Amniotic epithelial cell (primary cell): ENCODE data around the gene PGM1.
A peak's percentile ranks its signal among the peaks of the same experiment; 100 is the strongest.
"Not testable (repeated sequence)": the region's sequence is repeated elsewhere in the genome, so short reads cannot be mapped to it uniquely, and the experiment has no call there.

Experiments
- DNase-seq: peaks from one replicate; pipeline ENCODE4 v3.0.0-alpha.2; 2010; ENCODE audit warnings: low read depth

The PGM1 gene

DNA sequence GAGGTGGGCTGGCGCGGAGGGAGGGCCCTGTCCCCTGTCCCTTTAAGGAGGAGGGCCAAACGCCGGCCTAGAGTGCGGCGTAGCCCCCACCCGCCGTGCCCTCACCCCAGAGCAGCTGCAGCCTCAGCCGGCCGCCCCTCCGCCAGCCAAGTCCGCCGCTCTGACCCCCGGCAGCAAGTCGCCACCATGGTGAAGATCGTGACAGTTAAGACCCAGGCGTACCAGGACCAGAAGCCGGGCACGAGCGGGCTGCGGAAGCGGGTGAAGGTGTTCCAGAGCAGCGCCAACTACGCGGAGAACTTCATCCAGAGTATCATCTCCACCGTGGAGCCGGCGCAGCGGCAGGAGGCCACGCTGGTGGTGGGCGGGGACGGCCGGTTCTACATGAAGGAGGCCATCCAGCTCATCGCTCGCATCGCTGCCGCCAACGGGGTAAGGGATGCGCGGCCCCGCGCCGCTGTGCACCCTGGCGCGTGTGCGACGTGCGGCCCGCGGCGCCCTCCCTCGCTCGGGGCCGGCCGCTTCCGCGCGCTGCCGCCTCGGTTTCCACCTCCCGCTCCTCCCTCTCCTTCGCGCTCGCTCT, at the start of gene PGM1:
PGM1 (plus strand) TSS at position 109 of the 583 bp plus-strand sequence; CDS start at position 187, 78 bp downstream.
- peak; percentile 79 for DNase-seq

DNA sequence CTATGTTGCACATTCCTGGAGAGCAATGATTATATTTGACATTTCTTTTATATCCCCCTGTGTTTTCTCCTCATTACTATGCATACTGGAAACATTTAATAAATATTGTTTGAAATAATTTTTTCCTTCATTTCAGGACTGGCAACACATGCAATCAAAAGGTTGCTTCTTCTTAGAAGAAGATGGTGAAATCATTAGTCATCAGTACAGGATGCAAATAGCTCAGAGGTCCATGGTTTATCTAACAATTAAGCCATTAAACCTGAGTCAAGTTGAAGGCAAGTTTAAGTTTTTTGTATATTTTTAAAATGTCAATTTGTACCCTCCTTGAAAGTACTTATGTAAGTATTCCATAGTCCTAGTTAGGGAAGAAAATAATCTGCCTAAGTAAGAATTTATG, 47.4 kb upstream of the PGM1 start:
- peak; percentile 71 for DNase-seq

DNA sequence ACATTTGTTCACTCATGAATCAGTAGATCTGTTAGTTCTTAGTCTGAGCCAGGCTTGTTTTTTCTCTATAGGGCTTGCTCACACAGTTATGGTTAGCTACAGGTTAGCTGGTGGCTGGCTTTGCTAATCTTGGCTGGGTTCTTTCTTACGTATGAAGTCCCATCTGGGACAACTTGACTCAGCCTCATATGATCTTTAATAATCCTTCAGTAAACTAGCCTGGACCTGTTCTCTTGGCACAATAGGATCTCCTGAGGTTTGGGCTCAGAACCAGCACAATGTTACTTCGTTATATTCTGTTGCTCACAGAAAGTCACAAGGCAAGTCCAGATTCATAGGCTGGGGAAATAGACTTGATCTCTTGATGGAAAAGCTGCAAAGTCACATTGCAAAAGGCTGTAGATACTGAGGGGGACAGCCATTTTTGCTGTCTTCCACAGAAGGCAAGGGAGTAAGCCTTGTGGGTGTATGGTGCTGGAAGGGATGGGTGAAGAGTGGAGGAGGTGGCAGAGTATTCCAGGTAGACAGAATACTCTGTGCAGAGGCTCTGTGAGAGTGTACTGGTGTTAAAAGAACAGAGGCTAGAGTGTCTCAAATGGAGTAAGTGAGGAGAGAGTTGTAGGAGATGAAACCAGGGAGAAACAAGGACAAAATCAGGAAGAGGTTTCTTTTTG, 45.5 kb upstream of the PGM1 start:
- peak; percentile 42 for DNase-seq

DNA sequence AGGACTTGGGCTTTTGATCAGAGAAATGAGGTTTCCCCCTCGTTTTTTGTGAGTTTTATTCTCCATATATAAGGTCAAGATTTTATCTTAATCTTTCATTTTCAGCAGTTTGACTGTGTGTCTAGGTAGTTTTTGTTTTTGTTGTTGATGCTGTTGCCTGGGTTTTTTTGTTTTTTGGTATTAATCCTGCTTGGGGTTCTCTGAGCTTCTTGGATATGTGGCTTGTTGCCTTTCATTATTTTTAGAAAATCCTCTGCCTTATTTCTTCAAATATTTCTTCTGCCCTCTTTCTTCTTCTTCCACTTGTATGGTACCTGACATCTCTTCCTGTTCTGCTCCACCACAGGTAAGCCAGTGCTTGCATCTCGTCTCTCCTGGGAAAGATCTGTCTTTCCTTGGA, 44.9 kb upstream of the PGM1 start:
- DNase-seq: no peak

DNA sequence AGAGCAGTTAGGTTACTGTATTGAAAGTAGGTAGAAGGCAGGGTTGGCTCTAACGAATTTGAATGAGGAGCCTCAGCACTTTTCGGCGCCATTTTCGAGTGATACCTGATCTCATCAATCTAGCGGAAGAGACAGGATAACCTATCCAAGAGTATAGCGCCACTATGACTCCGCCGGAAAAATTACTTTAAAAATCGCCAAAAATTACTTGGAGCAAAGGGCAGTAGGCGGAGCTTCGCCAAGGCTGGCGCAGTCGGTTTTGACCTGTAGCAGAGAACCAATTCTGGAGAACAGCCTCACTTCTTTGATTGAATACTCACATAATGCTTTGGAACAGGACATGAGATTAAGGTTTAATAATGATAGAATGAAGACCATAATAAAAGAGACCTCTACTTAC, 44.3 kb upstream of the PGM1 start:
- DNase-seq: no peak

DNA sequence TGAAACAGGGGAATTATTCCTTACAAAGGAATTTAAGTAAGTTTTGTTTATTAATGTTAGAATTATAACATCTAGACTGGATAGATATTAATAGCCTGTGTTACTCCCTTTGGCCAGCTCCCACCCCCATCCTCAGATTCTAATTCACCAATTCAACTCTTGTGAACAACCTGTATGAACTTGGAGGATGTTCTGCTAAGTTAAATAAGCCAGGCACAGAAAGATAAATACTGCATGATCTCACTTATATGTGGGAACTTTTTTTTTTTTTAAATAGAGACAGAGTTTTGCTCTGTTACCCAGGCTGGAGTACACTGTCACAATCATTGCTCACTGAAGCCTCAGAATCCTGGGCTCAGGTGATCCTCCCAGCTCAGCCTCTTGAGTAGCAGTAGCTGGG, 37.7 kb upstream of the PGM1 start:
- DNase-seq: no peak

DNA sequence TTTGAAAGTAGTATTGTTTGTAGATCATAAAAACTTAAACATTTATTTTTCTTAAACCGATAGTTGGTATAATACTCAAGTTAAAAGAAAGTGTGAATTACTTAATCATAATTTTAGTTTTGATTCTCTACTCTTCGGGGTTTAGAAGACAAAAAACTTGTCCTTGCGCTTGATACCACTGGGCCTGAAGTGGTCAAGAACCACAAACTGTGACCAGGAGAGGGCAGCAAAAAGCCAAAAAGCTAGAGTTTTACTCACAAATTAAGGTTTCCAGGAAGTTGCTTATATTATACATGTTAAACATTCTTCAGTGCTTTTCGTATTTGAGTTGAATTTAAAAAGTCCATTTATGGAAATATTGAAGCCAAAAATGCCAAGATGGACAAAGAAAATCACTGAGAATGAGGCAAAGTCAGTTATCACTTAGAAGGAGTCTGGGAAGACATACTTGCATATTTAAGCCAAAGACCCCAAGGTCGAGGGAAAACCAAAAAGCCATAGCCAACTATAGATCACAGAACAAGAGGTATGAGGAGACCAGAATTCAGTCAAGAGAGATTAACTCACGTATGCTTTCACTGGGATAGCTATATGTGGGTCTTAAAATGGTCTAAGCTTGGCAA, 35.7 kb upstream of the PGM1 start:
- DNase-seq: peak; percentile 48

DNA sequence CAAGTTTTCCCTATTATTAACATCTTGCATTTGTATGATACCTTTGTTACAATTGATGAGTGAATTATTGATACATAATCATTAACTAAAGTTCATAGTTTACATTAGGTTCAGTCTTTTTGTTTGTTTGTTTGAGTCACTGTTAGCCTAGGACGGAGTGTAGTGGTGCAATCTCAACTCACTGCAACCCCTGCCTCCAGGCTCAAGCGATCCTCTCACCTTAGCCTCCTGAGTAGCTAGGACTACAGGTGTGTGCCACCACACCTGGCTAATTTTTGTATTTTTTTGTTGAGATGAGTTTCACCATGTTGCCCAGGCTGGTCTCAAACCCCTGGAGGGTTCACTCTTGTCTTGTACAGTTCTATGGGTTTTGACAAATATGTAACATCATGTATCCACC, 33.9 kb upstream of the PGM1 start:
- DNase-seq: no peak

DNA sequence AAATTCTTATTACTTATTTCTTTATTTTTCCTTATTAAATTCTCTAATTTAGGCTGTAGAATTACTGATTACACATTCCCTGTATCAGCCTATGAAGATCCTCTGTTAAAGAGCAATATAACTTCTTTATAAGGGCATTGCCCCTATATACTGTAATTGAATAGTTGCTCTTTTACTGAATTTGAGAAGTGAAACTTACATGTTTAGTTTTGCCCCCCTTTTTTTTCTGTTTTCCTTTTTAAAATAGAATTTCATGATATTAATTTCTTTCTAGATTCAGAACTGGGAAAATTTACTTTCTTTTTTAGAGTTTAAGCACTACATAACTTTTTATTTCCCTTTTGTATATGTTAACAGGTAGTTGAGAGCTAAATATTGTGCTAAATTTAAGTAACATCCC, 29.5 kb upstream of the PGM1 start:
- no peak for DNase-seq

DNA sequence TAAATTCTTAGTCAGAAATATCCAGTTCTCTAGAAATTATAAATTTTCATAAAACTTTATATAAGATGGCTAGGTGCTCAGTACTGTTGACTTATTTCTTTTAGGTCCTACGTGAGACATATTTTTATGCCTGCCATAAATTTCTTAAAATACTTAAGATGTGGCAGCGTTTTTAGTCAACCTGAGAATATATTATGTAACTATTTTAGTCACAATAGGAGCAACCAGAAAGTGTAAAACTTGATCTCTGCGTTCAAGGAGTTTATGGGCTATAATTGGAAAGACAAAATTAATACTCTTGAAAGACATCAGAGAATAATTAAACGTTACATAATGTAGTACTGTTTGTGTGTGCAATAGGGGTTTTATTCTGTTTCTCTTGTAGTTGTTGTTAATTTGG, 24.1 kb upstream of the PGM1 start:
- DNase-seq: no peak

DNA sequence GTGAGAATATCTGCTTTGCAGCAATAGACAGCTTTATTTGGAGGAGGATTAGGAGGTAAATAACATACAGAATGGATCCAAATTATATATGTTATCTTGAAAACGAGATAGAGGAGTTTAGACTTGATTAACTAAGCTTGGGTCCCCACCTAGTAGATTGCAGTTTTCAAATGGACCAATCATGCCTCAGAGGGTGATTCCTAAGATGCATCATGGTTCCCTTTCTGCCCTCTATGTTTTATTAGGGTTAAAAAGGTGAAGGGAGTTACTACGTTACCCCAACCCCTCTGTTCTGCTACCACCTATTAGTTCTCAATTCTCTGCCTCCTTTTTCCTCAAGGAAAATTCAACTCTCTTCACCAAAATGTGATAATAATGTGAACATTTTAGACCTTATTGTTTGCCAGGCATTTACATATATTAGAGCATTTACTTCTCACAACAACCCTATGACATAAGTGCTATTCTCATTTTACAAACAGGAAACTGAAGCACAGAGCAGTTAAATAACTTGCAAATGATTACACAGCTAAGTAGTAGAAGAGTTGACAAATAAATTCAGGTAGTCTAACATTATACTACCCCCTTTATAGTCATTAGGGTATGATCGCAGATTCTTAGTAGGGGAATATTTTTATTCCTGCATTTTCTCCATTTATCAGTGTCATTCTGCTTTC, 23.4 kb upstream of the PGM1 start:
- no peak for DNase-seq

DNA sequence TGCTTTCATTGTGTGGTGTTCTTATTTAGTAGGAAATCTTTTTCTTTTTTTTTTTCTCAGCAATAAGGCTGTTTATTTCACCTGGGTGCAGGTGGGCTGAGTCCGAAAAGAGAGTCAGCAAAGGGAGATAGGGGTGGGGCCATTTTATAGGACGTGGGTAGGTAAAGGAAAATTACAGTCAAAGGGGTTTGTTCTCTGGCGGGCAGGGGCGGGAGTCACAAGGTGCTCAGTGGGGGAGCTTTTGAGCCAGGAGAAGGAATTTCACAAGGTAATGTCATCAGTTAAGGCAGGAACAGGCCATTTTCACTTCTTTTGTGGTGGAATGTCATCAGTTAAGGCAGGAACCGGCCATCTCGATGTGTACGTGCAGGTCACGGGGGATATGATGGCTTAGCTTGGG, 20.5 kb upstream of the PGM1 start:
- not testable (repeated sequence) for DNase-seq

DNA sequence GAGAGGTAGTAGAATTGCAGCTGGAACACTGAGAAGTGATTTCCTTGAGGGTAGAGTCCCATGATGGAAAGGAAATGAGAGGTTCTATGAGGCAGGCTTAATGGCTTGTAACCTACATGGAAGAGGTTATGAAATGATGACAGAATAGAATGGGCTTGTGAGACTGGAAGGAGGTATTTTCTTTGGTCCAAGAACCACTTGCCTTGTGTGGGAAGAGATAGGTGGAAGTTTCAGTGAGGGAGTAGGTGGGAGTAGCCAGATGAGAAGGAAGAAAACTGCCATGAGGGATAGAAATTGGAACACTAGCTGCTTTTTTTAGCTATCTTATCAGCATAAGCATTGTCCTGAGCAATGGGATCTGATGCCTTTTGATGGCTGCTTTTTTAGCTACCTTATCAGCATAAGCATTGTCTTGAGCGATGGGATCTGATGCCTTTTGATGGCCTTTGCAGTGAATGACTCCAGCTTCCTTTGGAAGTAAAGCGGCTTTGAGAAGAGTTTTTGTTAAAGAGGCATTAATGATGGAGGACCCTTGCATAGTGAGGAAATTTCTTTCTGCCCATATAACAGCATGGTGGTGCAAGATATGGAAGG, 18.9 kb upstream of the PGM1 start:
- not testable (repeated sequence) for DNase-seq

DNA sequence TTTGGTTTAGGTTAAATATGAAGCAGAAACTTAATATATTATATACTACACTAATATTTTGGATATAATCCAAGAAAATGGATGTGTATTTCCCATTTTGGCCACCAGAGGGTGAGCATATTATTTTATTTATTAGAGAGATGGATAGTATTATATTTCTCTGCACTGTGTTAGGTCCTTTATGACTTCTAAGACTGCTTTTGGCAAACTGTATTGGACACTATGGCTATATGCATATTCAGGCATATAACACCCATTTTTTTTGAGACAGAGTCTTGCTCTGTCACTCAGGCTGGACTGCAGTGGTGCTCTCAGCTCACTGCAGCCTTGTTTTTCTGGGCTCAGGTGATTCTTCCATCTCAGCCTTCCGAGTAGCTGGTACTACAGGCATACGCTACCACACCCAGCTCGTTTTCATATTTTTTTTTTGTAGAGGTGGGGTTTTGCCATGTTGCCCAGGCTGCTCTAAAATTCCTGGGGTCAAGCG, 17.8 kb upstream of the PGM1 start:
- DNase-seq: peak; percentile 20

DNA sequence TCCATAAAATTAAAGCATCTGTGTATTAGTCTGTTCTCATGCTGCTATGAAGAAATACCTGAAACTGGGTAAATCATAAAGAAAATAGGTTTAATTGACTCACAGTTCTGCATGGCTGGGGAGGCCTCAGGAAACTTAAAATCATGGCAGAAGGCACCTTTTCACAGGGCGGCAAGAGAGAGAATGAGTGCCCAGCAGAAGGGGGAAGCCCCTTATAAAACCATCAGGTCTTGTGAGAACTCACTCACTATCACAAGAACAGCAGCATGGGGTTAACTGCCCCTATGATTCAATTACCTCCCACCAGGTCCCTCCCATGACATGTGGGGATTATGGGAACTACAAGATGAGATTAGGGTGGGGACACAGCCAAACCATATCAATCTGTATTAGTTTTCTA, 6.9 kb upstream of the PGM1 start:
- DNase-seq: not testable (repeated sequence)

DNA sequence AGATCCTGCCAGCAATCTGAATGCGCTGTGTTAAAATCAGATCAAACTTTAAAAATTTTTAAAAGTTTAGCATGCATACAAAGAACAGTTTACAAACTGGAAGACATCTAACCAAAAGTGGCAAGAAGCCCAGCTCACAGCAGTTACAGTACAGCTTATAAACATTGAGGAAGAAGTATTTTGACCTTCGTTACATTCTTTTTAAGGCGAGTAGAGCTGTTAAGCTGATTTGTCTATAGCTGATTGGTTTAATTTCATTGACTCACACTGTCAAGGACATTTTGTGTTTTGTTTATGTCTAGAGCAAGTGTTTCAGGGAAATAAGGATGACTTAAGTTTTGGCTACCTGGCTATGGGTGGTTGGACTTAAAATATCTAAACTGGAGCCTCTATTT, 3.0 kb upstream of the PGM1 start:
- DNase-seq: peak; percentile 64

DNA sequence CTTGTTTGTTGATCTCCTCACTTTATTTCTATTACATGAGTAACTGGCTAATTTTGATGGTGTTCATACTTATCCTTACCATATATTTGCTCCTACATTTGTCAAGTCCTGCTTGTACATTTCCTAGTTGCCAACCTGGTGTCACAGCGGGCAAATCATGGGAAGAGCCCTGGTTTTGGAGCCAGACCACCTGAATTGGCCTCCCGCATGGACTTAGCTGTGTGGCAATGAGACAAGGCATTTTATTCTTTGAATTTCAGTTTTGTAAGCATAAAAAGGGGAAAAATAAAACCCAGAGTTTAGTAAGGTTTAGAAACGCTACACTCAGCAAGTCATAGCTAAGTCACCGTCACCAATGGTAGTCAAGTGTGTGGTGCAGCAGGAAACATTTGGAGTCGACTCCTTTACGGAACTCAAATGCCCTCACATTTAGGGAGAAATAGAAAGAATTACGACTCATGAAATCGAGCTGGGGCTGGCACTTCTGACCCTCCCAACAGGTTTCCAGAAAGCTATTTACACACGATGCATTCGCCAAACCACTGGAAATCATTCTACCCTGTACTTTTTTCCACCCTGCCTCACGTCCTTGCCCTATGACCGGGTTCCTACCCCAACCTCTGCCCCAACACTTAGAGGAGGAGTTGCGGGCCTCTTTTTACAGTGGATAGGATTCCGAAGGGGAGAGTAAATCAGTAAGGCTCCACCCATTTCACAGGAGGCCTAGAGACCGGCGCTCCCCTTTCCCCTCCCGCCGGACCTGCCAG, 492 bp upstream of the PGM1 start:
- no peak for DNase-seq

DNA sequence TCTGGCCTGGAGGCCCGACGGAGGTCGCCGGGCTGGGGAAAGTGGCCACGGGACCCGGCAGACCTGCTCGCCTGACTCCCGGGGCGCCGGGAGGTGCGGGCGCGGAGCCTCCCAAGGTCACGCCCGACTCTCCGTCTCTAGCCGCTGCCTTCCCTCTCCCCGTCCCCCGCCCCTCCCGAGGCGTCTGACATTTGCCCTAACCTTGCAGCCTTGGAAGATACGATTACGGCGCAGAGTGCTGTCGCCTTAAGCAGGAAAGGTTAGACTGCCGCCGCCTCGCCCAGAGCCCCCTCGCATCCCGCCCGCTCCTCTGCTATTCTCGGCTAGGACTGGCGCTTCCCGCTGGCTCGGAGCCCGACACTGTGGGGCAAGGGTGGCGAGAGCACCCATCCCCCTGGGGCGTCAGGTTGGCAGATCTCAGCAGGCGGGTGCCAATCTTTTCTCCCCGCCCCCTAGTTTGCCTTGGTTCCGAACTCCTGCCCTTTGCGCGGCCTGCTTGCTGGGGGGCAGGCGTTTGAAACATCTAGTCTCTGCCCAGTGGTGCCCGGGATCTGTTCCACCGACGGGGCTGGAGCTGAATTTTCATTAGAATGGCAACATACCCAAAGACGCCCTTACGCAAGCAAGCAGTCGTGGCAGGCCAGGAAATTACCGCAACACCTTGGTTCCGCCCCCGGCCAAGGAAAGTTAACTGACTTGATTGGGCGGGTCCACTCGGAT, 835 bp downstream of the PGM1 start:
- DNase-seq: peak; percentile 88

DNA sequence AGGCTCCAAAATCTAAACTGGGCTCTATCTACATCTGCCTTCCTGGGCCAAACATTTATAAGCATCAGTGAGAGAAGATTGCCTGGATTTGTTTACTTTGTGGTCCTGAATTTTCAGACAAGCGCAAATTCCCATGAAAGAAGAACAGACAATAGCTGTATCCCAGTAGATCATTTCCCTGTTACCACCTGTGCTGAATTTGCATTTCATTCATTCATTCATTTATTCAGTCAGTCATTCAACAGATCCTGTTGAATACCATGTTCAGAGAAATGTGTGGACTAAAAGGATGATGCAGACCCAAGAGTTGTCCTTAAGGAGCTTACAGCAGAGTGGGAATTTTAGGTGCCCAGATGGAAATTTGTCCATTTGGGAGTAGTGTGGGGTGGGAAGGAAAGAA, 2.2 kb downstream of the PGM1 start:
- no peak for DNase-seq

DNA sequence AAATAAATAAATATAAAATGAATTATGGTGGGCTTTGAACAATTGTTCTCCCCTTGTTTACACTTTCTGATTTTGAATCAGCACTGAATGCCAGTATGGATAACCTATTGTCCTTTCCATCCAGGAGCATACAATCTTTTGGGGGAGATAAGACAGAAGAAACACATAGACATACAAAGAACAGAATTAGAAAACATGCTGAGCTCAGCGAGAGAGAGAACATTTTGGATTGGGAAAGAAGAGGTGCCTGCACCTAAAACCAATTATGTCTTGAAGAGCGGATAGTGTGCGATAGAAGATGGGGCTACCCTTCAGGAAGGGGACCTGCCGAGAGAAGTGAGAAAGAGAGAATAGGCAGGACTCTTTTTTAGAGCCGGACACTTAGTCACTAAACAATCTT, 6.6 kb downstream of the PGM1 start:
- no peak for DNase-seq

DNA sequence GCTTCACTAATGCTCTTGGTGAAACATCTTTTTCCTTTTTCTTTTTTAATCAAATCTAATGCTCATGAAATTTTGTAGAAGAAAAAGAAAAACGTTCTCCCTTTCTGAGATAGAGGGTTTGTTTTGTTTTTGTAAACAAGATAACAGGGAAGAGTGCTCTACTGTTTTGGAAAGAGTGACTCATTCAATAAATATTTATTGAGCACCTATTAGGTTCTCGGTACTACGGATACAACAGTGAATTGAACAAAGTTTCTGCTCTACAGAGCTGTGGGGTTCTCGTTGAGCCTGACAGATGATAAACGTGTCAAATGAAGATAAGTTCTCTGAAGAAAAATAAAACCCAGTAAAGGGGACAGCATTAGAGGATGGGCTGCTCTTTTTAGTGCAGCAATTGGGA, 7.0 kb downstream of the PGM1 start:
- no peak for DNase-seq
